PC-9 (cell line): ENCODE data around the gene FARP1.

Experiments
- EZH2 ChIP-seq: fragments of 200-600 bp; sonication (generic); IDR thresholded peaks from 2 replicates; pipeline ENCODE4 v1.8.0; 2017; ENCODE audit warnings: antibody characterized with exemption, low read depth
- TF ChIP-seq, protein P1 (sequence below): fragments of 200-600 bp; sonication (generic); conservative IDR thresholded peaks from 2 replicates; pipeline ENCODE4 v1.6.1; 2017; ENCODE audit warnings: mixed run types, antibody characterized with exemption, mild to moderate bottlenecking, moderate library complexity

DNA sequence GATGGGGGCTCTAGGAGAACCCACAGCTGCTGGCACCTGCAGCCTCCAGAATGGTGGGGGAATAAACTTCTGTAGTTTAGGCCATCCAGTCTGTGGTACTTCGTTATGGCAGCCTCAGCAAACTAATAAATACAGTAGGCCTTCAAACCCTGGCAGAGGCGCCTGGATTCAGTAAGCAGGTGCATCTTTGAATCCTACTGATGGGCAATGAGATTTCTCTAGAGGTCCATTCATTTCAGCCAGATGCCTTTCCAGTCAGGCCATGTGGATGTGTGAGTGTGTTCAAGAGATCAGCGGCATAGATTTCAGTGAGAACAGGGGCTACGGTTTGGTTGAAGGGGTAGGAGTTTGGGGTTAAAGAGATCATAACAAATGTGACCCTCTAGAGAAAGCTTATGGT, 217.7 kb downstream of the FARP1 start:
- TF ChIP-seq, protein P1, sequence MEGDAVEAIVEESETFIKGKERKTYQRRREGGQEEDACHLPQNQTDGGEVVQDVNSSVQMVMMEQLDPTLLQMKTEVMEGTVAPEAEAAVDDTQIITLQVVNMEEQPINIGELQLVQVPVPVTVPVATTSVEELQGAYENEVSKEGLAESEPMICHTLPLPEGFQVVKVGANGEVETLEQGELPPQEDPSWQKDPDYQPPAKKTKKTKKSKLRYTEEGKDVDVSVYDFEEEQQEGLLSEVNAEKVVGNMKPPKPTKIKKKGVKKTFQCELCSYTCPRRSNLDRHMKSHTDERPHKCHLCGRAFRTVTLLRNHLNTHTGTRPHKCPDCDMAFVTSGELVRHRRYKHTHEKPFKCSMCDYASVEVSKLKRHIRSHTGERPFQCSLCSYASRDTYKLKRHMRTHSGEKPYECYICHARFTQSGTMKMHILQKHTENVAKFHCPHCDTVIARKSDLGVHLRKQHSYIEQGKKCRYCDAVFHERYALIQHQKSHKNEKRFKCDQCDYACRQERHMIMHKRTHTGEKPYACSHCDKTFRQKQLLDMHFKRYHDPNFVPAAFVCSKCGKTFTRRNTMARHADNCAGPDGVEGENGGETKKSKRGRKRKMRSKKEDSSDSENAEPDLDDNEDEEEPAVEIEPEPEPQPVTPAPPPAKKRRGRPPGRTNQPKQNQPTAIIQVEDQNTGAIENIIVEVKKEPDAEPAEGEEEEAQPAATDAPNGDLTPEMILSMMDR, result no peak
- no peak for TF ChIP-seq EZH2
